Measurements from ENCODE around the gene LANCL2. TPM values are rescaled to one million over a fixed set of nuclear protein-coding genes. Genes with fewer than 3 reads are reported as not detected.

LANCL2 gene
- total RNA-seq, 1 experiment from 2014 or later, result 18.5 TPM

DNA sequence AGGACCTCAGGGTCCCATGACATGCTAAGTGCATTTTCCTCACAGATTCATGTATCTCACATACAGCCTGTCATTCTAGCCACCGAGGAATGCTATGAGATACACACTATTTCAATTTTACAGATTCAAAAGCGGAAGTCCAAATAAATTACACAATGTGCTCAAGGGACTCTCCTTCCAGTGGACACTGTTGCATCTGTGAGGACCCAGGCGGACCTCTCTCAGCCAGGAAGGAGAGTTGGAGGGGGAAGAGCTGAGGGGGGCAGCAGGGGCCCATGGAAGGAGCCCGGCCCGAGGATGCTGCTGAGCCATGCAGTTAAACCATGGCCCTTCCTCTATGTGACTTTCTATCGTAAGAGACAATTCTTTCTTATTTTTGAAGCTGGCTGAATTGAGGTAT, 113.6 kb downstream of the LANCL2 start:
- no peak overlapping the region for H3K27ac Mint-ChIP-seq (ENCODE audit: unreplicated experiment)
- no peak for TF ChIP-seq CTCF (IDR thresholded peaks at IDR 0.05; ENCODE audit: insufficient read depth in 1 of 2, low read depth in 1 of 2, low read length in 1 of 2, severe bottlenecking in 1 of 2, unreplicated experiment in 1 of 2)
- H3K4me1 Mint-ChIP-seq (ENCODE audit: low read depth, unreplicated experiment), result no peaks in the 10 kb centered on the region
- no peaks in the 10 kb centered on the region for H3K4me1 ChIP-seq
- no peak overlapping the region for H3K4me3 ChIP-seq (ENCODE audit: low read depth, low read length)
- no peaks in the 10 kb centered on the region for H3K36me3 Mint-ChIP-seq (ENCODE audit: insufficient read depth, unreplicated experiment)
- no peaks in the 10 kb centered on the region for H3K27me3 ChIP-seq (replicated peaks; ENCODE audit: control insufficient read depth, insufficient read depth, low read length)
- BruUV-seq (replicated peaks), result no TSS peak
- H3K9me3 Mint-ChIP-seq (ENCODE audit: unreplicated experiment), result no peaks in the 10 kb centered on the region
- no peaks in the 10 kb centered on the region for H3K27me3 Mint-ChIP-seq (ENCODE audit: insufficient read depth, unreplicated experiment)
- H3K36me3 ChIP-seq (ENCODE audit: control insufficient read depth, insufficient read depth, low read length), result no peaks in the 10 kb centered on the region
- intact Hi-C loops (cut with micrococcal nuclease; ENCODE audit: unreplicated experiment), result no loop called here
- H3K9me3 ChIP-seq, result no peaks in the 10 kb centered on the region
- ChIA-PET POLR2A (no interaction called here), CTCF (interaction anchor here (0.6 kb wide), 1 partner anchor 15 kb away, joined by 4 read pairs; no protein-coding TSS in a partner anchor)
- H3K4me3 Mint-ChIP-seq (ENCODE audit: unreplicated experiment), result no peak overlapping the region
- no peak for DNase-seq

- H3K4me3 ChIP-seq (ENCODE audit: low read depth, low read length), result no peak overlapping the region
- BruUV-seq (replicated peaks), result no TSS peak
- Mint-ChIP-seq H3K4me1 (ENCODE audit: low read depth, unreplicated experiment) (no peaks in the 10 kb centered on the region), H3K4me3 (ENCODE audit: unreplicated experiment) (no peak overlapping the region), H3K27me3 (ENCODE audit: insufficient read depth, unreplicated experiment) (no peaks in the 10 kb centered on the region), H3K27ac (ENCODE audit: unreplicated experiment) (no peak overlapping the region), H3K36me3 (ENCODE audit: insufficient read depth, unreplicated experiment) (no peaks in the 10 kb centered on the region), H3K9me3 (ENCODE audit: unreplicated experiment) (no peaks in the 10 kb centered on the region)
- no peak for DNase-seq
- intact Hi-C loops (cut with micrococcal nuclease; ENCODE audit: unreplicated experiment), result no loop called here
- ChIA-PET CTCF (no interaction called here), POLR2A (no interaction called here)
- no peaks in the 10 kb centered on the region for H3K36me3 ChIP-seq (ENCODE audit: control insufficient read depth, insufficient read depth, low read length)
- H3K4me1 ChIP-seq, result no peaks in the 10 kb centered on the region
- TF ChIP-seq CTCF (IDR thresholded peaks at IDR 0.05; ENCODE audit: insufficient read depth in 1 of 2, low read depth in 1 of 2, low read length in 1 of 2, severe bottlenecking in 1 of 2, unreplicated experiment in 1 of 2), result no peak
- no peaks in the 10 kb centered on the region for H3K27me3 ChIP-seq (replicated peaks; ENCODE audit: control insufficient read depth, insufficient read depth, low read length)
- H3K9me3 ChIP-seq, result no peaks in the 10 kb centered on the region
Observed at GRCh38 chr7:55481155-55481554, 116.0 kb downstream of the LANCL2 start.

DNA sequence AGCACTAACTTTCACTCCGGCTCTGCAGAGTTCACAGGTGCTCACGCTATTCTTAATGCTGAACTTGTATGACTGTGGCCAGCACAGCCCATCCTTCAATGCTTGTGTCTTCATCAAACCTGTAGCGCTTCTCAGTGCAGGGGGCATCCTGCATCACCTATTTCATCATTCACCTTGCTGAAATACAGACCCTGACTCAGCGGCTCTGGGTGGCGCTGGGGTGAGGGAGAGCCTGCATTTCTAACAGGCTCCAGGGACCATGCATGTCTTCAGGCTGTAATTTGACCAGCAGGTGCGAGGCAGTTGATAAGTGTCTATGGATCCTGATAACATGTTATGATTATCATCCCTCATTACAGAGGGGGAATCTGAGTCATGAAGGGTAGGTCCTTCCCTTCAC, 117.9 kb downstream of the LANCL2 start:
- no peak for DNase-seq
- intact Hi-C loops (cut with micrococcal nuclease; ENCODE audit: unreplicated experiment), result no loop called here
- ChIA-PET CTCF (no interaction called here), POLR2A (no interaction called here)
- no peak overlapping the region for H3K27ac Mint-ChIP-seq (ENCODE audit: unreplicated experiment)
- no peak overlapping the region for H3K4me3 Mint-ChIP-seq (ENCODE audit: unreplicated experiment)
- no peaks in the 10 kb centered on the region for H3K36me3 Mint-ChIP-seq (ENCODE audit: insufficient read depth, unreplicated experiment)
- no peak for TF ChIP-seq CTCF (IDR thresholded peaks at IDR 0.05; ENCODE audit: insufficient read depth in 1 of 2, low read depth in 1 of 2, low read length in 1 of 2, severe bottlenecking in 1 of 2, unreplicated experiment in 1 of 2)
- H3K27me3 ChIP-seq (replicated peaks; ENCODE audit: control insufficient read depth, insufficient read depth, low read length), result no peaks in the 10 kb centered on the region
- no peaks in the 10 kb centered on the region for H3K9me3 Mint-ChIP-seq (ENCODE audit: unreplicated experiment)
- no peaks in the 10 kb centered on the region for H3K4me1 Mint-ChIP-seq (ENCODE audit: low read depth, unreplicated experiment)
- no peaks in the 10 kb centered on the region for H3K36me3 ChIP-seq (ENCODE audit: control insufficient read depth, insufficient read depth, low read length)
- no TSS peak for BruUV-seq (replicated peaks)
- no peaks in the 10 kb centered on the region for H3K27me3 Mint-ChIP-seq (ENCODE audit: insufficient read depth, unreplicated experiment)
- no peaks in the 10 kb centered on the region for H3K9me3 ChIP-seq
- no peaks in the 10 kb centered on the region for H3K4me1 ChIP-seq
- no peak overlapping the region for H3K4me3 ChIP-seq (ENCODE audit: low read depth, low read length)

Other genes starting within 250 kb of the LANCL2 start
- 43.6 and 46.8 TPM in 2 replicates for gene VOPP1, start 207.2 kb downstream of the LANCL2 start, total RNA-seq (2022)